Fibroblast of gingiva (primary cell): ENCODE measurements around the gene TSPAN5.

Source experiments
- DNase-seq: peaks from one replicate; pipeline ENCODE4 v3.0.0-alpha.2; 2011; ENCODE audit warnings: low read depth

Gene TSPAN5

GRCh38 chr4:98585596-98585995, 72.8 kb downstream of the TSPAN5 start:
- DNase-seq, result no peak

- peak; percentile 24 for DNase-seq
Observed at GRCh38 chr4:98584265-98584664, 74.1 kb downstream of the TSPAN5 start.

GRCh38 chr4:98583265-98583664, 75.1 kb downstream of the TSPAN5 start:
- DNase-seq, result no peak

DNA sequence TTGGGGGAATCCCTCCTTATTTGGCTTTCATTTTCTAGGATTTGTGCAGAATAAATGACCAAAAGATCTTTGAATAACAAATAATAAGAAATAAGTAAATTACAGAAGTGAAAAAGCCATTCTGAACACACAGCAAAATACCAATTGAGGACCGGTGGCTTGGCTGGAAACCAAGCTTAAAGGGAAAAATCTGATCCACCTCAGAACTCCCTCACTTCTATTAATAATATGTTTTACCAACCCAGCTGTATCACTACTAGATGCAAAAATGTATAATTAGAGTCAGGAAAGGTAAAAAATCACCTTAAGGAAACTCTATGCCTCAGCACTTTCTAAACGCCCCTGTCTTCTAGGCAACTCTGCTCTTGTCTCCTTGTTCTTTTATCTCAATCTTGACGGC, 77.3 kb downstream of the TSPAN5 start:
- no peak for DNase-seq

DNA sequence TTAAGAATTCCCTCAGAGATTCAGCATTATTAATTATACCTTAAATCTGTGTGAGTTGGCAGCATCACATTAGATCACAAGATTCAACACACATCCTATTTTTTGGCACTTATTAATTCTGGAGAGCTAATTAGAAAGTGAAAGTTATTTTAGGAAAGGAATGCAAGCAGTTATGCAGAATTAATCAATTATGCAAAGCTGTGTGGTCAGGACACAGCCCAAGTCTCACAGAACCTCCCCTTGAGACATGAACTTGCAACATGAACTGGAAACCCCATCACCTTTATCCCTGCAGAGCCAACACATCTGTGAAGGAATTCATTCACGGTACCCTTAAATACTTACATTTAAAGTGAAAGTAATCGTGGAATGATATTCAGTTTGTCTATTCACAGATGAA, 80.5 kb downstream of the TSPAN5 start:
- peak; percentile 22 for DNase-seq

GRCh38 chr4:98574816-98575215, 83.6 kb downstream of the TSPAN5 start:
- DNase-seq, result no peak

DNA sequence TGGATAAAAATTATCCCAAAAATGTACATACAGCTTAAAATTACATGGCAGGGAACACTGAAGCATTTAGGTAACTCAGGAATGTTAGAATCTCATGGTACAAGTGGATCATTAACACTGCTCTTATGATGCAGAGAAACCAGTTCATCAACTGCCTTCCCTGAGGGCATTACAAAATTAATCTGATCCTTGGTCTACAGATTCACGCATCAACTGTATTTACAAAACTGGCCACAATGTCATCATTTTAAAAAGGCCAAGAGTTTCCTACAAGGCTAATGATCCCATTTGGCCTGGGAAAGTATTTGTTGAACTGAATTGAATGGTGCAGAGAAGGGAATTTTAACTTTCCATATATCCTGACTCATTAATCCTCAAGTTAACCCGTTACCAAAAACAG, 84.6 kb downstream of the TSPAN5 start:
- DNase-seq, result peak; percentile 78

- DNase-seq, result peak; percentile 63
Observed at GRCh38 chr4:98572697-98573096, 85.7 kb downstream of the TSPAN5 start.

- no peak for DNase-seq
Observed at GRCh38 chr4:98571161-98571786, 87.1 kb downstream of the TSPAN5 start.

GRCh38 chr4:98570151-98570797, 88.1 kb downstream of the TSPAN5 start:
- DNase-seq, result peak; percentile 73

DNA sequence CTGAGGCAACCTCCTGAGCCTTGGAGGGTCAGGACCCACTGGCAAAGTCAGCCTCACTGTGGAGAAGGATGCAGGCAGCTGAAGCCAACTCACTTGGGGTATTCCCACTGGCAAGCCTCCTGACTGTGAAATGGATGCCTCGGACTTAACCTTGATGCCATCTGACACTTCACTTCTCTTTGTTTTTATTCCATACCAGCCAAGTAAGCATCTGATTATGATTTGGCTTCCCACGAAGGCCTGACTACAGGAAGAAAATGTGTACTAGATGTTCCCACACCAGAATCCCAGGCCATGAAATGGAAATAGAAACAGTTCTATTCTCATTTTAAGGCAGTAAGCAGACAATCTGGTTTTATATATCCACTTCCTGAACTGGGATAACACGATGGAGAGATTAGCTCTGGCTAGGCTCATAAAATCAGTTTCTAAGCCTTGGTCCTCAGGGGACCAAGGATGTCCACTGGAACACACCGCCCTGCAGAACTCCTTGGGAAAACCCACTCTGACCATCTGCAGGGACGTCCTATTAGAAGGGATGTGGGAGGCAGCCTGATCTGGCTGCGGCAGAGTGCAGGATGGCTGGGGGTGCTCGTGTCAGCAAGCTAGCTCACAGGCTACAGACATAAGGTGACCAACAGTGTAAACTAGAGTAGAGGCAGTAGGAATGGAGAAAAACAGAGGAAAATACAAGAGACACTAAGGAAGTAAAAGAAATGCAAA, 89.3 kb downstream of the TSPAN5 start:
- DNase-seq, result peak; percentile 87

DNA sequence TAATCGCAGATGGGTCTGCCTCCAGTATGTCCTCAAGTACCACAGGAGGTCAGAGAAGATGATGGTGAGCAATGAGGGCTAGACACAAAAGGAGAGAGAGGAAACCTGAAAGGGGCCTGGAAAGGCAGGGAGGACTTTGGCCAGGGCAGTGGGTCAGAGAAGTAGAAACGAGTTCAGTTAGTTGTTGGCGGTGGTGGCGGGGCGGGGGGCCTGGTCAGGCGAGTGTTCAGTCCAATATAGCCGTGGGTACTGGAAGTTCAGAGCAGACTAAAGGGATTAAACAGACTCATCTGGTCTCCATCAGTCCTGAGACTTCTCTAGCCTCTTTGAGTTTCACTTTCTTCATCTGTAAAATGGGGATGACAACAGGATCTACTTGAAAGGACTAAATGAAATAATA, 90.8 kb downstream of the TSPAN5 start:
- no peak for DNase-seq

DNA sequence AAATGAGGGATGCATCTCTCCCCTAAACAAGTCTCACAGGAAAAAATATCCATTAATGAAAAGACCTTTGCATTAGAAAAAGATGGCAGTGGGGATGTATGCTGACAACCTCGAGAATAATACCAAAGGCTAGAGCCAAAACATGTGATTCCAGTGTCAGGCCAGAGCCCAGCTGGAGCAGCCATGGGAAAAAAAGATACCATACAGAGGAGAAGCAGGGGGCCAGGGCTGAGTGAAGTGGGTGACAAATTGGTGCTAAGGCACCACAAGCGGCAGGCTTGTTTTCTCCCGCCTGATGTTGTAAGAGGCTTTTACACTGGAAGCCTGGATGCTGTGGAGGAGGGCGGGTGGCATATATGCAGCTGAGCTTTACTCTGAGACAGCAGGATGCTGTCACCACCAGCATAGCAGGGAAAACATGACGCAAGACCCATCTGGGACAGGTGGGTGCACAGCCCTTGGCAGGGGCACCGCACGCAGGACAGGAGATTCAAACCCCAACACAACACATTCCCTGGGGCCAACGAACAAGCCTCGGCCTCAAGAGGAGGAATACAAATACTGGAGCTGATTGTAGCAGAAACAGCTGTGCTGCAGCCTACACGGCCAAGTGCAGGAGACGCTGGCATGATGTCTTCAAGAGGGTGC, 91.9 kb downstream of the TSPAN5 start:
- peak; percentile 47 for DNase-seq

DNA sequence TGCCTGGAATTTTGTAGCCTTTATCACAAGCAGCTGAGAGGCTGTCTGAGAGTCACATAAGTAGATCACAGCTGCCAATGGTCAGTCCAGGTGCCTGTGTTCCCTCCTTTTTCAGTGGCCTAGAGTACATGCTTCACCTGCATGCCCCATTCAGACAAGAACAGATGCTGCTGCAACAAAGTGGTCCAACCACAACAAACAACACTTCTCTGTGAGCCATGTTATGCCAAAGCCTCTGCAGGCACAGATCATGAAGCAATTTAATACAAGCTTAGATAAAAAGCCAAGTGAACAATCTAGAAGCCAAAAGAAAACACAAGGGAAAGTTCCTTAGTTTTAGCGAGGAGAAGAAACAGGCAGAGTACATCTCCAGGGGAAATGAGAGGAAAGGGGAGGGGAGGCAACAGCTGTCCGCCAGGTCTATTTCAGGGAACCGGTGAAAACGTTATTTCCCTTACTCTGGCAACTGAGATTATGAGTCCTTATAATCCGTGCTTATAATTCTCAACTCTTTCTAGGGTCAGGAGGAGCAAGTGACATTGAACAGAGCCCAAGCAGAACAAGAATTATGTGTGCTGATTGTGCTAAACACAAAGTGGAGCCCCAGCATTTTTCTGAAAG, 92.6 kb downstream of the TSPAN5 start:
- no peak for DNase-seq

GRCh38 chr4:98564852-98565251, 93.6 kb downstream of the TSPAN5 start:
- no peak for DNase-seq

- no peak for DNase-seq
Observed at GRCh38 chr4:98560321-98560720, 98.1 kb downstream of the TSPAN5 start.

DNA sequence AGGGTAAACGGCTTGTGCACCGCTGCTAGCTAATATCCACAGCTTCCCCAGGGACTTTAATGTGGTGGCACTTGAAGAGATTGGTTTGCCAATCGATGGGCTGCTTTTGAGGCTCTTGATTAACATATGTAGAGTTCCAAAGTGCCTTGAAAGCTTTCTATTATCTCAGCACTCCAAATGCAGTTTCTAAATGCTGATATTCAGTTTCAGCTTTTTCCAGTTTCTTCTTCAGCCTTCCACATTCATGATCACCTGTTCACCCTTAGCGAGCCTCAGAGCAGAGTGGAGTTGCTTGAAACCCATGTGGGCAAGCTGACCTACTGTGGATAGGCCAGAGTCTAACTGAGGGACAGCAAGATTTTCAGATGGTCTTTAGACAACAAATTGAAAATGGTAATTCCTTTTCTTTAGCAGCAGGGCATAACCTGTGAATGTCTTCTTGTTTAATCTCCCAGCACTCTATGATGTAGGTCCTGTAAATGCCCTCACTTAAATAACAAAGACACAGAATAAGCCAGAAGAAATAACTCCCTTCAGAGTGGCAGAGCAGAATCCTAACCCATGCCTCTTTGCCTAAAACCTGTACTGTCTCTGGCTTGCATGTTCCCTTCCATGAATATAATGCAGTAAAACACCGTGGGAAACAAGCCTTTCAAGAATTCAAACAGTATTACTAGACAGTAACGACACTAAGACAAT, 99.8 kb downstream of the TSPAN5 start:
- DNase-seq, result no peak

GRCh38 chr4:98557194-98557892, 101.1 kb downstream of the TSPAN5 start:
- peak; percentile 54 for DNase-seq

GRCh38 chr4:98556451-98556850, 102.0 kb downstream of the TSPAN5 start:
- no peak for DNase-seq

DNA sequence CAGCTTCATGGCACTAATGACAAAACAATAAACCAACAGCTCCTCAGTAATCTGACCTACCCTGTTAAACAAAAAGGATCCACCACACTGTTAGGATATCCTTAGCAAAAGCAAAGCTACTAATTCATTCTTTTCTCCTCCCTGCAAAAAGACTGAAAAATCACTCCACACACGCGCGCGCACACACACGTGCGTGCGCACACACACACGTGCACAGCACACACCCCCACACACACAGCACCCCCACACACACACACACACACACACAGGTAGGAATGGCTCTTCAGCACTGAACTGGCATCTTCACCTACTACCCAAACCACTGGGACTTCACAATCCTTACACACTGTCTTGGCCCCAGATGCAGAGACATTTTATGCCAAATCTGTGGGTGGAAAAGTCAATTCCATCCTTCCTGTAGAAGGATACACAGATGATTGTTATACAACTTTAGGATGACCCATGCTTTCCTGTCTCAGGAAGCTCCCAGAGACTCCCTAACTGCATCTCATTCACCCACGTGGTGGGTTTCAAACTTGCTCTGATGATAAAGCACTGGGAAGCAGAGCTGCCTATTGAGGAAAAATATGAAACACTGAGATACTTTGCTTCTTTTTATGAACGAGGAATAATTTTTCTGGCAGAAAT, 102.5 kb downstream of the TSPAN5 start:
- DNase-seq, result no peak
